ENCODE measurements around the gene KCNJ14. TPM values are rescaled to one million over a fixed set of nuclear protein-coding genes. Genes with fewer than 3 reads are reported as not detected.

The KCNJ14 gene
- total RNA-seq, 1 donor from 2014 or later: 3.7 TPM

GRCh38 chr19:48417421-48417820 lies 38.0 kb upstream of the KCNJ14 start:
- Histone ChIP-seq H3K4me3 (no peak overlapping the region), H3K27ac (no peak overlapping the region), H3K36me3 (no peaks in the 10 kb centered on the region), H3K27me3 (no peaks in the 10 kb centered on the region), H3K9me3 (no peaks in the 10 kb centered on the region), H3K4me1 (peaks cover 13% of the 10 kb centered on the region)
- intact Hi-C loops (cut with DNase I): no loop called here
- TF ChIP-seq CTCF (IDR thresholded peaks at IDR 0.05): no peak
- TF ChIP-seq POLR2AphosphoS5 (IDR thresholded peaks at IDR 0.05; ENCODE audit: insufficient read depth in 1 of 2, low read depth in 1 of 2): no peak
- no peak for TF ChIP-seq POLR2A (IDR thresholded peaks at IDR 0.05)
- DNase-seq (ENCODE audit: extremely low spot score in 2 of 2): no peak

GRCh38 chr19:48418317-48419064 lies 36.9 kb upstream of the KCNJ14 start:
- Histone ChIP-seq H3K4me3 (no peak overlapping the region), H3K27ac (no peak overlapping the region), H3K36me3 (no peaks in the 10 kb centered on the region), H3K4me1 (peaks cover 13% of the 10 kb centered on the region), H3K27me3 (no peaks in the 10 kb centered on the region), H3K9me3 (no peaks in the 10 kb centered on the region)
- no peak for DNase-seq (ENCODE audit: extremely low spot score in 2 of 2)
- no peak for TF ChIP-seq CTCF (IDR thresholded peaks at IDR 0.05)
- TF ChIP-seq POLR2A (IDR thresholded peaks at IDR 0.05): no peak
- no peak for TF ChIP-seq POLR2AphosphoS5 (IDR thresholded peaks at IDR 0.05; ENCODE audit: insufficient read depth in 1 of 2, low read depth in 1 of 2)
- intact Hi-C loops (cut with DNase I): no loop called here

GRCh38 chr19:48419158-48419920 lies 36.0 kb upstream of the KCNJ14 start:
- no peak for DNase-seq (ENCODE audit: extremely low spot score in 2 of 2)
- intact Hi-C loops (cut with DNase I): no loop called here
- no peak for TF ChIP-seq POLR2A (IDR thresholded peaks at IDR 0.05)
- TF ChIP-seq CTCF (IDR thresholded peaks at IDR 0.05): no peak
- TF ChIP-seq POLR2AphosphoS5 (IDR thresholded peaks at IDR 0.05; ENCODE audit: insufficient read depth in 1 of 2, low read depth in 1 of 2): no peak
- H3K4me3 ChIP-seq: no peak overlapping the region
- no peaks in the 10 kb centered on the region for H3K27me3 ChIP-seq
- H3K27ac ChIP-seq: no peak overlapping the region
- no peaks in the 10 kb centered on the region for H3K36me3 ChIP-seq
- no peaks in the 10 kb centered on the region for H3K9me3 ChIP-seq
- H3K4me1 ChIP-seq: peaks cover 13% of the 10 kb centered on the region

GRCh38 chr19:48421548-48421947 lies 33.8 kb upstream of the KCNJ14 start:
- intact Hi-C loops (cut with DNase I): no loop called here
- TF ChIP-seq POLR2AphosphoS5 (IDR thresholded peaks at IDR 0.05; ENCODE audit: insufficient read depth in 1 of 2, low read depth in 1 of 2) (peak in 1 of 2 donors; percentile 16), POLR2A (IDR thresholded peaks at IDR 0.05) (no peak)
- H3K36me3 ChIP-seq: no peaks in the 10 kb centered on the region
- H3K27ac ChIP-seq: no peak overlapping the region
- no peaks in the 10 kb centered on the region for H3K4me1 ChIP-seq
- no peak for DNase-seq (ENCODE audit: extremely low spot score in 2 of 2)
- H3K27me3 ChIP-seq: no peaks in the 10 kb centered on the region
- no peaks in the 10 kb centered on the region for H3K9me3 ChIP-seq
- H3K4me3 ChIP-seq: no peak overlapping the region

GRCh38 chr19:48424694-48425219 lies 30.6 kb upstream of the KCNJ14 start:
- no peak for DNase-seq (ENCODE audit: extremely low spot score in 2 of 2)
- Histone ChIP-seq H3K27me3 (no peaks in the 10 kb centered on the region), H3K36me3 (no peaks in the 10 kb centered on the region), H3K4me3 (no peak overlapping the region), H3K4me1 (no peaks in the 10 kb centered on the region), H3K27ac (no peak overlapping the region), H3K9me3 (no peaks in the 10 kb centered on the region)
- no peak for TF ChIP-seq POLR2AphosphoS5 (IDR thresholded peaks at IDR 0.05; ENCODE audit: insufficient read depth in 1 of 2, low read depth in 1 of 2)
- TF ChIP-seq CTCF (IDR thresholded peaks at IDR 0.05): no peak
- TF ChIP-seq POLR2A (IDR thresholded peaks at IDR 0.05): no peak
- intact Hi-C loops (cut with DNase I): no loop called here

Data from vagina (tissue), 2 donors.